Ishikawa (cell line): Measurements from ENCODE around the gene KRTAP1-1.

ENCODE experiments used
- CEBPB ChIP-seq: IDR thresholded peaks from 2 replicates; pipeline ENCODE4 v1.6.1; 2012
- CREB1 ChIP-seq: IDR thresholded peaks from 2 replicates; pipeline ENCODE4 v1.6.1; 2012; ENCODE audit warnings: low read depth
- EGR1 ChIP-seq: IDR thresholded peaks from 2 replicates; pipeline ENCODE4 v1.6.1; 2012
- EP300 ChIP-seq: IDR thresholded peaks from 2 replicates; pipeline ENCODE4 v1.6.1; 2012; ENCODE audit warnings: borderline replicate concordance
- FOXM1 ChIP-seq: IDR thresholded peaks from 2 replicates; pipeline ENCODE4 v1.6.1; 2012; ENCODE audit warnings: low read depth, borderline replicate concordance
- NFIC ChIP-seq: IDR thresholded peaks from 2 replicates; pipeline ENCODE4 v1.6.1; 2012
- RAD21 ChIP-seq: IDR thresholded peaks from 2 replicates; pipeline ENCODE4 v1.6.1; 2012; ENCODE audit warnings: low read depth
- TAF1 ChIP-seq: IDR thresholded peaks from 2 replicates; pipeline ENCODE4 v1.6.1; 2012; ENCODE audit warnings: low read depth, mild to moderate bottlenecking
- TCF12 ChIP-seq: IDR thresholded peaks from 2 replicates; pipeline ENCODE4 v1.6.1; 2012; ENCODE audit warnings: low read depth
- TEAD4 ChIP-seq: IDR thresholded peaks from 2 replicates; pipeline ENCODE4 v1.6.1; 2012
- YY1 ChIP-seq: IDR thresholded peaks from 2 replicates; pipeline ENCODE4 v1.6.1; 2012; ENCODE audit warnings: low read depth
- ZBTB7A ChIP-seq: IDR thresholded peaks from 2 replicates; pipeline ENCODE4 v1.6.1; 2012; ENCODE audit warnings: low read depth
- TF ChIP-seq, protein P1 (sequence below): IDR thresholded peaks from 2 replicates; pipeline ENCODE4 v1.6.1; 2012; ENCODE audit warnings: low read depth, mild to moderate bottlenecking
- TF ChIP-seq, protein P2 (sequence below): IDR thresholded peaks from 2 replicates; pipeline ENCODE4 v1.6.1; 2012
- TF ChIP-seq, protein P3 (sequence below): IDR thresholded peaks from 2 replicates; pipeline ENCODE4 v1.6.1; 2012

Gene KRTAP1-1

DNA sequence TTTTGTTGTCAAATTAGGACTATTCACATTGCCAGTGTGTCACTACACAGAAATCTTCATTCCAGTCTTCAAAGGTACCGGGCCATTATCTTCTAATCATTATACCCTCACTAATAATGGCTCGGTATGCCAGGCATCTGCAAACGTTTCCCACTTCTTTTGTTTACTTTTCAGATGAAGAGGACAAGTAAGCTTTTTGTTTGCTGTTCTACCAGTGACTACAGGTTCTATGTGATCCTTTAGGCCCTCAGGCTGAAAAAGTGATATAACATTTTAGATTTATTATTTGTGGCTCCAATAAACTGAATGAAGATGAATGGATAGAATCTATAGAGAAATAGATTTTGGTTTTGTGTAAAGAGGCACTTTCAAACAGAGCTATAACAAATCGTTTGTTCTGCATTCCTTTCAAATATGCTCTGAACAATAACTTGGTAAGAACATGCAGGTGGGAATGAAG lies 31.9 kb downstream of the KRTAP1-1 start:
- TF ChIP-seq EGR1 (no peak), ZBTB7A (no peak), CEBPB (no peak), FOXM1 (no peak), YY1 (no peak), NFIC (no peak), TCF12 (no peak)
- TF ChIP-seq, protein P1, sequence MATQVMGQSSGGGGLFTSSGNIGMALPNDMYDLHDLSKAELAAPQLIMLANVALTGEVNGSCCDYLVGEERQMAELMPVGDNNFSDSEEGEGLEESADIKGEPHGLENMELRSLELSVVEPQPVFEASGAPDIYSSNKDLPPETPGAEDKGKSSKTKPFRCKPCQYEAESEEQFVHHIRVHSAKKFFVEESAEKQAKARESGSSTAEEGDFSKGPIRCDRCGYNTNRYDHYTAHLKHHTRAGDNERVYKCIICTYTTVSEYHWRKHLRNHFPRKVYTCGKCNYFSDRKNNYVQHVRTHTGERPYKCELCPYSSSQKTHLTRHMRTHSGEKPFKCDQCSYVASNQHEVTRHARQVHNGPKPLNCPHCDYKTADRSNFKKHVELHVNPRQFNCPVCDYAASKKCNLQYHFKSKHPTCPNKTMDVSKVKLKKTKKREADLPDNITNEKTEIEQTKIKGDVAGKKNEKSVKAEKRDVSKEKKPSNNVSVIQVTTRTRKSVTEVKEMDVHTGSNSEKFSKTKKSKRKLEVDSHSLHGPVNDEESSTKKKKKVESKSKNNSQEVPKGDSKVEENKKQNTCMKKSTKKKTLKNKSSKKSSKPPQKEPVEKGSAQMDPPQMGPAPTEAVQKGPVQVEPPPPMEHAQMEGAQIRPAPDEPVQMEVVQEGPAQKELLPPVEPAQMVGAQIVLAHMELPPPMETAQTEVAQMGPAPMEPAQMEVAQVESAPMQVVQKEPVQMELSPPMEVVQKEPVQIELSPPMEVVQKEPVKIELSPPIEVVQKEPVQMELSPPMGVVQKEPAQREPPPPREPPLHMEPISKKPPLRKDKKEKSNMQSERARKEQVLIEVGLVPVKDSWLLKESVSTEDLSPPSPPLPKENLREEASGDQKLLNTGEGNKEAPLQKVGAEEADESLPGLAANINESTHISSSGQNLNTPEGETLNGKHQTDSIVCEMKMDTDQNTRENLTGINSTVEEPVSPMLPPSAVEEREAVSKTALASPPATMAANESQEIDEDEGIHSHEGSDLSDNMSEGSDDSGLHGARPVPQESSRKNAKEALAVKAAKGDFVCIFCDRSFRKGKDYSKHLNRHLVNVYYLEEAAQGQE: no peak

DNA sequence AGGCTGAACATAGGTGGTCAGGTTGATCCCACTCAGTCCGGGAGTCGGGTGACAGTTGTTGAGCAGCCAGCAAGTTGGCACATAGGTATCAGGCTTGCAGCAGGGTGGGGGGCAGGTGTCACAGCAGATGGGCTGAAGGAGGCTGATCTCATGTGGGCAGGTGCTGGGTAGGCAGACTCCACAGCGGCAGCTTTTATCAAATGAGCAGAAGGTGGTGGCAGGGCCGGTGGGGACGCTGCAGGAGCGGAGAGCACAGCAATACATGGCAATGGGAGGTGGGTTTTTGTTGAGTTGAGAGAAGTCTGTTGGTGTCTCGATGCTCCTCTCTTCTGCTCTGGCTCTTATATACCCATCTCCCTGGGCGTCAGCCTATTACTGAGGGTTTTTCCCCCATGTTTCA lies 32.4 kb downstream of the KRTAP1-1 start, which contains the start of gene KRTAP3-1:
KRTAP3-1 (minus strand) TSS at position 318 of the 400 bp plus-strand sequence; CDS start at position 264, 54 bp downstream.
- TF ChIP-seq ZBTB7A (no peak), TCF12 (no peak), EGR1 (no peak), CEBPB (no peak), FOXM1 (no peak)

DNA sequence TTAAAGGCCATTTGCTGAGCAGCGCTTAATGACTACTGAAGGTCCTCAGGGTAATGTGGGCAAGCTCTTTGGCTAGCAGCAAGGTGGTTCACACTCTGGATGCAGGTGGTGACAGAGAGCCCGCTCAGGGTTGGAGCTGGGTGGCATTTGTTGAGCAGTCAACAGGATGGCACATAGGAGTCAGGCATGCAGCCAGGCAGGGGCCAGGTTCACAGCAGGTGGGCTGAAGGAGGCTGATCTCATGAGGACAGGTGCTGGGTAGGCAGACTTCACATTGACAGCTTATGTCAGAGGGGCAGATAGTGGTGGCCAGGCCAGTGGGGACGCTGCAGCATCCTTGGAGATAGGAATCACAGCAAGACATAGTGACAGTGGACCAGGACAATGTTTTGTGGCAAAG lies 36.9 kb downstream of the KRTAP1-1 start:
- no peak for TF ChIP-seq TAF1
- TF ChIP-seq EGR1: no peak
- TF ChIP-seq EP300: no peak
- no peak for TF ChIP-seq CEBPB
- TF ChIP-seq TCF12: no peak
- no peak for TF ChIP-seq RAD21
- TF ChIP-seq, protein P2, sequence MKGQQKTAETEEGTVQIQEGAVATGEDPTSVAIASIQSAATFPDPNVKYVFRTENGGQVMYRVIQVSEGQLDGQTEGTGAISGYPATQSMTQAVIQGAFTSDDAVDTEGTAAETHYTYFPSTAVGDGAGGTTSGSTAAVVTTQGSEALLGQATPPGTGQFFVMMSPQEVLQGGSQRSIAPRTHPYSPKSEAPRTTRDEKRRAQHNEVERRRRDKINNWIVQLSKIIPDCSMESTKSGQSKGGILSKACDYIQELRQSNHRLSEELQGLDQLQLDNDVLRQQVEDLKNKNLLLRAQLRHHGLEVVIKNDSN: no peak
- no peak for TF ChIP-seq NFIC
- no peak for TF ChIP-seq ZBTB7A
- TF ChIP-seq, protein P3, sequence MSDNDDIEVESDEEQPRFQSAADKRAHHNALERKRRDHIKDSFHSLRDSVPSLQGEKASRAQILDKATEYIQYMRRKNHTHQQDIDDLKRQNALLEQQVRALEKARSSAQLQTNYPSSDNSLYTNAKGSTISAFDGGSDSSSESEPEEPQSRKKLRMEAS: no peak
- no peak for TF ChIP-seq YY1
- no peak for TF ChIP-seq CREB1
- TF ChIP-seq, protein P1: no peak
- no peak for TF ChIP-seq TEAD4
- TF ChIP-seq FOXM1: no peak

DNA sequence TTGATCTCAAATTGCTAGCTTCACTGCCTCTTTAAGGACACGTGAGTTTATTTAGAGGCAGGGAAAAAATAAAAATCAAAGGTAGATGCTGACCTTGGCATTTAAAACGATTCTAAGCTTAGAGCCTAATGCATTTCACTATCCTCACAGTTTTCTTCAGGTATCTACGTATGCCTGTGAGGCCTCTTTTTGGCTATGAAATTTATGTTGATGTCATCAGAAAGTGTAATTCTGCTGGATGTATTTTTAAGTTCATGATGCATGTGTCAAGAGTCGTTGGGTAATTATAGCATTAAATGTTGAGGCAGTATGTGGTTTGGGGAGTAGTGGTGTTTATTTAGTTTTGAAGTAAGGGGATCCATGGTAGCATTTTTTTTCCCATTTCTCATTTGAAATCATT lies 37.3 kb downstream of the KRTAP1-1 start:
- no peak for TF ChIP-seq NFIC
- no peak for TF ChIP-seq RAD21
- no peak for TF ChIP-seq ZBTB7A
- TF ChIP-seq TCF12: no peak
- no peak for TF ChIP-seq TAF1
- TF ChIP-seq TEAD4: no peak
- TF ChIP-seq FOXM1: no peak
- TF ChIP-seq, protein P1: no peak
- TF ChIP-seq EGR1: no peak
- TF ChIP-seq, protein P2: no peak
- TF ChIP-seq YY1: no peak
- TF ChIP-seq CREB1: no peak
- TF ChIP-seq, protein P3: no peak
- TF ChIP-seq EP300: no peak
- TF ChIP-seq CEBPB: no peak

DNA sequence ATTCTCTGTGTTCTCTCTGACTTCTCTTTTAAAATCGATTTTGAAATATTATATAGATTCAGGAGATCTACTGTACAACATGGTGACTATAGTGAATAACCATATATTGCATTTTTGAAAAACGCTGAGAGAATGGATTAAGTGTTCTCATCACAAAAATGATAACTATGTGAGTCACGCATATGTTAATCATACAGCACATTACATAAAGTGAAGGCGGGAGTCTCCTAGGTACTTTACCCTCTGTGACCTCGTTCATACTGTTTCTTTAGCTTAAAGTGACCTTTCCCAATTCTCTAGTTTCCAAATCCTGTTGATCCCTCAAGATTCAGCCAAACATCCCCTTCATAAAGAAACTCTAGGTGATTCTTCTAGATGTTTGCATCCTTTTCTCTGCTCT lies 38.4 kb downstream of the KRTAP1-1 start:
- TF ChIP-seq, protein P1: no peak
- TF ChIP-seq ZBTB7A (no peak), YY1 (no peak), TCF12 (no peak), RAD21 (no peak), EGR1 (no peak), TEAD4 (no peak), TAF1 (no peak), CREB1 (no peak), EP300 (no peak), NFIC (no peak), CEBPB (no peak), FOXM1 (no peak)
- TF ChIP-seq, protein P3: no peak
- TF ChIP-seq, protein P2: no peak
